WTC11 (cell line): Measurements from ENCODE around the gene RUNX1. TPM values are rescaled to one million over a fixed set of nuclear protein-coding genes. Genes with fewer than 3 reads are reported as not detected.

Experiments used
- ATAC-seq: fragments of 200-7000 bp; cut with Tn5 transposase; 2 replicates; pipeline ENCODE4 v1.10.0; 2021; ENCODE audit warnings: mild to moderate bottlenecking, moderate library complexity
- CTCF ChIA-PET: fragments of 300-600 bp; sonication (Branson Sonifier 250); formaldehyde crosslinking; loops from one replicate; lab custom pipeline; 2021; ENCODE audit warnings: antibody characterized with exemption; lab: Charles Lee
- POLR2A ChIA-PET: fragments of 350-600 bp; sonication (Branson Sonifier 250); formaldehyde crosslinking; loops from one replicate; lab custom pipeline; 2021; ENCODE audit warnings: antibody characterized with exemption; lab: Charles Lee
- DNase-seq: peaks from one replicate; pipeline ENCODE4 v3.0.0; 2021; ENCODE audit warnings: low spot score
- H3K27ac Mint-ChIP-seq: 2 replicates; pipeline ENCODE4 v1.8.0; 2021; ENCODE audit warnings: mixed read lengths
- H3K27me3 Mint-ChIP-seq: 2 replicates; pipeline ENCODE4 v1.8.0; 2021; ENCODE audit warnings: low read depth, mild to moderate bottlenecking, moderate library complexity, mixed read lengths
- H3K36me3 Mint-ChIP-seq: 2 replicates; pipeline ENCODE4 v1.8.0; 2021; ENCODE audit warnings: mixed read lengths
- H3K4me1 Mint-ChIP-seq: 2 replicates; pipeline ENCODE4 v1.8.0; 2022; ENCODE audit warnings: mixed read lengths
- H3K4me3 Mint-ChIP-seq: 2 replicates; pipeline ENCODE4 v1.8.0; 2021; ENCODE audit warnings: mild to moderate bottlenecking, moderate library complexity, mixed read lengths
- H3K9me3 Mint-ChIP-seq: 2 replicates; pipeline ENCODE4 v1.8.0; 2021; ENCODE audit warnings: mixed read lengths
- CREB1 ChIP-seq: sonication (generic); formaldehyde crosslinking; IDR thresholded peaks from 2 replicates; pipeline ENCODE4 v1.8.0; 2023; ENCODE audit warnings: mild to moderate bottlenecking, missing genetic modification reagents
- E2F4 ChIP-seq: sonication (generic); formaldehyde crosslinking; IDR thresholded peaks from 2 replicates; pipeline ENCODE4 v1.8.1; 2022; ENCODE audit warnings: low read depth, mild to moderate bottlenecking, moderate library complexity, missing genetic modification reagents, borderline replicate concordance
- FOXJ3 ChIP-seq: sonication (generic); formaldehyde crosslinking; IDR thresholded peaks from 2 replicates; pipeline ENCODE4 v1.9.0; 2021; ENCODE audit warnings: missing genetic modification reagents, mild to moderate bottlenecking, borderline replicate concordance
- GABPB1 ChIP-seq: sonication (generic); formaldehyde crosslinking; IDR thresholded peaks from 2 replicates; pipeline ENCODE4 v1.8.1; 2023; ENCODE audit warnings: mild to moderate bottlenecking, missing genetic modification reagents
- KAT7 ChIP-seq: sonication (generic); formaldehyde crosslinking; IDR thresholded peaks from 2 replicates; pipeline ENCODE4 v1.8.1; 2023; ENCODE audit warnings: missing genetic modification reagents, mild to moderate bottlenecking, borderline replicate concordance
- MXD4 ChIP-seq: fragments of 250-450 bp; sonication (Bioruptor Pico); IDR thresholded peaks from 2 replicates; pipeline ENCODE4 v1.8.0; 2021; ENCODE audit warnings: mild to moderate bottlenecking, moderate library complexity, borderline replicate concordance
- MYBL2 ChIP-seq: sonication (generic); formaldehyde crosslinking; IDR thresholded peaks from 2 replicates; pipeline ENCODE4 v1.8.1; 2023; ENCODE audit warnings: mild to moderate bottlenecking, moderate library complexity, missing genetic modification reagents
- NR3C1 ChIP-seq: sonication (generic); formaldehyde crosslinking; conservative IDR thresholded peaks from 2 replicates; pipeline ENCODE4 v1.8.1; 2023; ENCODE audit warnings: low read depth, mild to moderate bottlenecking, missing genetic modification reagents
- OVOL2 ChIP-seq: fragments of 250-450 bp; sonication (Bioruptor Pico); IDR thresholded peaks from 2 replicates; pipeline ENCODE4 v1.9.0; 2021; ENCODE audit warnings: mild to moderate bottlenecking, borderline replicate concordance
- PRRX2 ChIP-seq: fragments of 250-450 bp; sonication (Bioruptor Pico); IDR thresholded peaks from 2 replicates; pipeline ENCODE4 v1.8.0; 2021; ENCODE audit warnings: mild to moderate bottlenecking
- RELA ChIP-seq: sonication (generic); formaldehyde crosslinking; IDR thresholded peaks from 2 replicates; pipeline ENCODE4 v1.8.1; 2022; ENCODE audit warnings: missing genetic modification reagents, mild to moderate bottlenecking, borderline replicate concordance
- TEAD4 ChIP-seq: sonication (generic); formaldehyde crosslinking; IDR thresholded peaks from 2 replicates; pipeline ENCODE4 v1.8.0; 2022; ENCODE audit warnings: mild to moderate bottlenecking, missing genetic modification reagents
- ZMAT4 ChIP-seq: fragments of 250-450 bp; sonication (Bioruptor Pico); IDR thresholded peaks from 2 replicates; pipeline ENCODE4 v1.9.0; 2021; ENCODE audit warnings: mild to moderate bottlenecking
- ZNF138 ChIP-seq: sonication (generic); formaldehyde crosslinking; conservative IDR thresholded peaks from 2 replicates; pipeline ENCODE4 v1.8.1; 2022; ENCODE audit warnings: mild to moderate bottlenecking, moderate library complexity, missing genetic modification reagents
- ZNF532 ChIP-seq: fragments of 250-450 bp; sonication (Bioruptor Pico); IDR thresholded peaks from 2 replicates; pipeline ENCODE4 v1.9.0; 2021; ENCODE audit warnings: mild to moderate bottlenecking, borderline replicate concordance
- total RNA-seq: library from RNA; stranded (reverse); gene quantifications from 3 replicates; pipeline ENCODE4 v1.2.3, GENCODE V29; 2021
- TF ChIP-seq, protein P1 (sequence below): sonication (generic); formaldehyde crosslinking; IDR thresholded peaks from 2 replicates; pipeline ENCODE4 v1.8.1; 2023; ENCODE audit warnings: mild to moderate bottlenecking, missing genetic modification reagents, moderate library complexity
- TF ChIP-seq, protein P2 (sequence below): sonication (generic); formaldehyde crosslinking; IDR thresholded peaks from 2 replicates; pipeline ENCODE4 v1.8.1; 2022; ENCODE audit warnings: mild to moderate bottlenecking, moderate library complexity, missing genetic modification reagents
- TF ChIP-seq, protein P3 (sequence below): fragments of 250-450 bp; sonication (Bioruptor Pico); IDR thresholded peaks from 2 replicates; pipeline ENCODE4 v2.1.2; 2022; ENCODE audit warnings: mild to moderate bottlenecking, moderate library complexity

RUNX1 gene
- total RNA-seq, 1 experiment from 2014 or later, result 2.2 TPM

DNA sequence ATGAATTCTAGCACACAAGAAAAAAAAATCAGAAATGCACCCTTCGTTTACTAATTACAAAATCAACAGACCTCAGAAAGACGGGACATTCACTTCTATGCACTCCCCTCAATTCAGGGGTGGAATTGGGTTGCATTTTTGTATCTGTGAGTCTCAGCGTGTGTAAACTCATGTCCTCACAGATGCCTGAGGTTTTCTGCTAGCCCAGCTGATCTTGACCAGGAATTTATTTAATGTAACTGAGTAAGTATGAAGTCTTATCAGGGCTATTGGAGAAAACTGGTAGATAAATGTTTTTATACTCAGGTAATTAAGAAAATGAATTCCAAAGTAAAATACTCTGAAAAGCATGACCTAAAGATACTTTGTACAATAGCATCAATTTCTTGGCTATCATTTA lies 167.7 kb downstream of the RUNX1 start:
- Mint-ChIP-seq H3K27me3 (peaks cover 57% of the 10 kb centered on the region), H3K36me3 (no peaks in the 10 kb centered on the region), H3K9me3 (no peaks in the 10 kb centered on the region), H3K4me1 (peaks cover 16% of the 10 kb centered on the region), H3K4me3 (no peak overlapping the region), H3K27ac (no peak overlapping the region)
- ChIA-PET CTCF (no interaction called here), POLR2A (no interaction called here)
- TF ChIP-seq ZNF532 (CRISPR knock-in tag) (no peak), MYBL2 (no peak), GABPB1 (CRISPR knock-in tag) (no peak)
- TF ChIP-seq, protein P1, sequence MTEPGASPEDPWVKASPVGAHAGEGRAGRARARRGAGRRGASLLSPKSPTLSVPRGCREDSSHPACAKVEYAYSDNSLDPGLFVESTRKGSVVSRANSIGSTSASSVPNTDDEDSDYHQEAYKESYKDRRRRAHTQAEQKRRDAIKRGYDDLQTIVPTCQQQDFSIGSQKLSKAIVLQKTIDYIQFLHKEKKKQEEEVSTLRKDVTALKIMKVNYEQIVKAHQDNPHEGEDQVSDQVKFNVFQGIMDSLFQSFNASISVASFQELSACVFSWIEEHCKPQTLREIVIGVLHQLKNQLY (CRISPR knock-in tag), result no peak
- TF ChIP-seq, protein P2, sequence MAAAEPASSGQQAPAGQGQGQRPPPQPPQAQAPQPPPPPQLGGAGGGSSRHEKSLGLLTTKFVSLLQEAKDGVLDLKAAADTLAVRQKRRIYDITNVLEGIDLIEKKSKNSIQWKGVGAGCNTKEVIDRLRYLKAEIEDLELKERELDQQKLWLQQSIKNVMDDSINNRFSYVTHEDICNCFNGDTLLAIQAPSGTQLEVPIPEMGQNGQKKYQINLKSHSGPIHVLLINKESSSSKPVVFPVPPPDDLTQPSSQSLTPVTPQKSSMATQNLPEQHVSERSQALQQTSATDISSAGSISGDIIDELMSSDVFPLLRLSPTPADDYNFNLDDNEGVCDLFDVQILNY (CRISPR knock-in tag), result no peak
- ATAC-seq (no peak), DNase-seq (no peak)

- no peak for DNase-seq
Measured at GRCh38 chr21:34880401-34880800, 168.7 kb downstream of the RUNX1 start.

More at GRCh38 chr21:34880401-34880800, 168.7 kb downstream of the RUNX1 start:
- H3K27me3 Mint-ChIP-seq, result peaks cover 46% of the 10 kb centered on the region
- ATAC-seq, result no peak
- H3K27ac Mint-ChIP-seq, result no peak overlapping the region
- no peaks in the 10 kb centered on the region for H3K9me3 Mint-ChIP-seq
- TF ChIP-seq RELA (CRISPR knock-in tag) (no peak), NR3C1 (CRISPR knock-in tag) (no peak), E2F4 (CRISPR knock-in tag) (no peak), TEAD4 (CRISPR knock-in tag) (no peak), MXD4 (CRISPR knock-in tag) (no peak), MYBL2 (no peak), OVOL2 (no peak), KAT7 (CRISPR knock-in tag) (no peak), ZMAT4 (CRISPR knock-in tag) (no peak), ZNF138 (CRISPR knock-in tag) (no peak), PRRX2 (CRISPR knock-in tag) (no peak), FOXJ3 (CRISPR knock-in tag) (no peak), CREB1 (CRISPR knock-in tag) (no peak)
- TF ChIP-seq, protein P3, sequence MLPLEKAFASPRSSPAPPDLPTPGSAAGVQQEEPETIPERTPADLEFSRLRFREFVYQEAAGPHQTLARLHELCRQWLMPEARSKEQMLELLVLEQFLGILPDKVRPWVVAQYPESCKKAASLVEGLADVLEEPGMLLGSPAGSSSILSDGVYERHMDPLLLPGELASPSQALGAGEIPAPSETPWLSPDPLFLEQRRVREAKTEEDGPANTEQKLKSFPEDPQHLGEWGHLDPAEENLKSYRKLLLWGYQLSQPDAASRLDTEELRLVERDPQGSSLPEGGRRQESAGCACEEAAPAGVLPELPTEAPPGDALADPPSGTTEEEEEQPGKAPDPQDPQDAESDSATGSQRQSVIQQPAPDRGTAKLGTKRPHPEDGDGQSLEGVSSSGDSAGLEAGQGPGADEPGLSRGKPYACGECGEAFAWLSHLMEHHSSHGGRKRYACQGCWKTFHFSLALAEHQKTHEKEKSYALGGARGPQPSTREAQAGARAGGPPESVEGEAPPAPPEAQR (CRISPR knock-in tag), result no peak
- H3K4me1 Mint-ChIP-seq, result peaks cover 7% of the 10 kb centered on the region
- CTCF ChIA-PET, result interaction anchor here (0.6 kb wide), 1 partner anchor 1381 kb away, joined by 3 read pairs; no protein-coding TSS in a partner anchor
- no peaks in the 10 kb centered on the region for H3K36me3 Mint-ChIP-seq
- POLR2A ChIA-PET, result no interaction called here
- no peak overlapping the region for H3K4me3 Mint-ChIP-seq
